Activated naive CD8-positive, alpha-beta T cell (primary cell): ENCODE data around the gene SFI1.
"Not testable (repeated sequence)": the region's sequence is repeated elsewhere in the genome, so short reads cannot be mapped to it uniquely, and the experiment has no call there.

ENCODE experiments used
- H3K27ac Mint-ChIP-seq: one replicate; pipeline ENCODE4 v1.8.0; 2021; ENCODE audit warnings: mixed read lengths
- H3K27me3 Mint-ChIP-seq: one replicate; pipeline ENCODE4 v1.8.0; 2021; ENCODE audit warnings: mixed read lengths
- H3K36me3 Mint-ChIP-seq: one replicate; pipeline ENCODE4 v1.8.0; 2021; ENCODE audit warnings: mixed read lengths
- H3K4me1 Mint-ChIP-seq: one replicate; pipeline ENCODE4 v1.8.0; 2021; ENCODE audit warnings: low read depth, mixed read lengths
- H3K4me3 Mint-ChIP-seq: one replicate; pipeline ENCODE4 v1.8.0; 2021; ENCODE audit warnings: mild to moderate bottlenecking, mixed read lengths
- H3K9me3 Mint-ChIP-seq: one replicate; pipeline ENCODE4 v1.8.0; 2021; ENCODE audit warnings: low read depth, mixed read lengths

The SFI1 gene

GRCh38 chr22:31584804-31585160 is 88.4 kb downstream of the SFI1 start:
- no peak overlapping the region for H3K4me3 Mint-ChIP-seq
- H3K27ac Mint-ChIP-seq = no peak overlapping the region
- no peaks in the 10 kb centered on the region for H3K27me3 Mint-ChIP-seq
- no peaks in the 10 kb centered on the region for H3K9me3 Mint-ChIP-seq
- H3K36me3 Mint-ChIP-seq = peaks cover 18% of the 10 kb centered on the region
- peaks cover 38% of the 10 kb centered on the region for H3K4me1 Mint-ChIP-seq

DNA sequence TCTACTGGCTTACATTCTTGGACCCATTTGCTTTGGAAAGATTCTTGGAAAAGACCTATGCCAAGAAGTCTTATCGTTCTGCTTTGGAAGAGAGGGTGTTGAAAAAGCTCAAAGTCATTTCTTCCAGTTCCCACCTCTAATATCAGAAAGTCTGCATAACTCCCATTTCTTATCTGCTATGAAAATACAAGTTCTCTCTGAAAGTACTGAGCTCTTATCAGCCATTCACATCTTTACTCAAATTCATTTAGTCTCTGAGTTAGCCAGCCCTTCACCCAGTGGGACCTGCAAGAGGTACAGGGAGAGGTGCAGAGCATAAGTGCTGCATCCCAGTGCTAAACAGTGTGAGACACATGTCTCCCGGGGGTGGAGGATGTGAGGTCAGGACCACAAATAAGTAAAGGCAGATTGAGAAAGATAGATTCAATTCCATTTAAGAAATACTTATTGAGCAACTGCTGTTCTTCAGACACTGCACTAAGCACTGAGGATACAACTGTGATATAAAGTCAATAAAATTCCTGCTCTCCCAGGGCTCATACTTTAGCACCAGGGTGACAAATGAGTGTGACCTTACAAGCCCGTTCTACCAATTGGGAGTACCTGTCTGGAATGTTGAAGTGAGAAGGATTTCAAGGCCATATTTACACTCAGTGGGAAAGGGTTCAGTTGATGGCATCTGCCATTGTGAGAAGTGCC is 89.0 kb downstream of the SFI1 start:
- no peaks in the 10 kb centered on the region for H3K9me3 Mint-ChIP-seq
- peak overlapping the region; percentile 58 for H3K4me3 Mint-ChIP-seq
- no peaks in the 10 kb centered on the region for H3K27me3 Mint-ChIP-seq
- H3K36me3 Mint-ChIP-seq = peaks cover 18% of the 10 kb centered on the region
- peak overlapping the region; percentile 76 for H3K27ac Mint-ChIP-seq
- H3K4me1 Mint-ChIP-seq = peaks cover 38% of the 10 kb centered on the region

GRCh38 chr22:31586137-31586920 is 90.0 kb downstream of the SFI1 start:
- Mint-ChIP-seq H3K9me3 (no peaks in the 10 kb centered on the region), H3K36me3 (peaks cover 18% of the 10 kb centered on the region), H3K4me3 (peak overlapping the region; percentile 32), H3K4me1 (peaks cover 38% of the 10 kb centered on the region), H3K27me3 (no peaks in the 10 kb centered on the region), H3K27ac (peak overlapping the region; percentile 76)

DNA sequence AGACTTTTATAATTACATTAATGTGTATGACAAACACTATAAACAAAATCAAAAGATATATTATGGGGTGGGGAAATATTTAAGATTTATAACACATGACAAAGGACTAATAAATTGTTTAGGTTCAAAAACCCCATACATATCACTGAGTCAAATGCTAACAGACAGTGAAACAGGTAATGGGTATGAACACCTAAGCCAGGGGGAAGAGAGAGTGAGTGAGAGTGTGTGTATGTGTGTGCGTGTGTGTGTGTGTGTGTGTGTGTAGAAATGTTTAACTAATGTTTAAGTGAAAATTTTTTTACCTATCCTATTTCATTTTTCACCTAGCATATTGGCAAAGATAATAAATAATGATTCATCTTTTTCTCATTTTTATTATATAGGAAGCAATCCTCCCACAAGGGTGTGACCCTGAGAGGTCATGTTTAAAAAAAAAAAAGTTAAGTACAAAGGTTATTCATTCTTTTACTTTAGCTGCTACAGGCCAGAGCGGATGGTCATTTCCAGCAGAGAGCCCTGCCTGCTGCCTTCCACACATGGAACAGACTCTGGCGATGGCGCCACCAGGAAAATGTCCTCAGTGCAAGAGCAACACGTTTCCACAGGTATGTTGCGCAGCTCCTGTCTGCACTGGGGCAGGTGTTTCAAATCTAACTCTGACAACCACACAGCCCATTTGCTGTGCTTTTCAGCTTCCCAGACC is 92.8 kb downstream of the SFI1 start:
- H3K4me3 Mint-ChIP-seq = no peak overlapping the region
- H3K36me3 Mint-ChIP-seq = peaks cover 15% of the 10 kb centered on the region
- H3K4me1 Mint-ChIP-seq = peaks cover 23% of the 10 kb centered on the region
- H3K27me3 Mint-ChIP-seq = no peaks in the 10 kb centered on the region
- peak overlapping the region; percentile 50 for H3K27ac Mint-ChIP-seq
- no peaks in the 10 kb centered on the region for H3K9me3 Mint-ChIP-seq

DNA sequence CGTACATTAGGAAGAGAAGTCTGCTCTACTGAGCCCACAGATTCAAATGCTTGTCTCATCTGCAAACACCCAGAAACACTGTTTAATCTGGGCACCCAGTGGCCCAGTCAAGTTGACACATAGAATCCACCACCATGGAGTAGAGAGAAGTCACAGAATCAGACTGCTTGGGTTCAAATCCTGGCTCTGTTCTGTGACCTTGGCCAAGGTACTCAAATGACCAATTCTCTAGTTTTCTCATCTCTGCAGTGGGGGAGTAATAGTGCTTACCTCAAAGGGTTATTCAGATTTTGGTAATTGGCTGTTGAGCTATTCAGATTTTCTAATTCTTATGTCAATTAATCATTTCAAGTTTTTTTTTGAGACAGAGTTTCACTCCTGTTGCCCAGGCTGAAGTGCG is 93.8 kb downstream of the SFI1 start:
- not testable (repeated sequence) for H3K4me3 Mint-ChIP-seq, H3K9me3 Mint-ChIP-seq, H3K27me3 Mint-ChIP-seq, H3K27ac Mint-ChIP-seq
- Mint-ChIP-seq H3K4me1 (peaks cover 13% of the 10 kb centered on the region), H3K36me3 (peaks cover 12% of the 10 kb centered on the region)

GRCh38 chr22:31595271-31595670 is 98.9 kb downstream of the SFI1 start:
- Mint-ChIP-seq H3K27ac (peak overlapping the region; percentile 3), H3K4me3 (no peak overlapping the region), H3K4me1 (no peaks in the 10 kb centered on the region), H3K9me3 (no peaks in the 10 kb centered on the region), H3K27me3 (no peaks in the 10 kb centered on the region), H3K36me3 (no peaks in the 10 kb centered on the region)

GRCh38 chr22:31602259-31602952 is 106.1 kb downstream of the SFI1 start:
- no peaks in the 10 kb centered on the region for H3K4me1 Mint-ChIP-seq
- H3K36me3 Mint-ChIP-seq = peaks cover 2% of the 10 kb centered on the region
- H3K27me3 Mint-ChIP-seq = no peaks in the 10 kb centered on the region
- H3K4me3 Mint-ChIP-seq = no peak overlapping the region
- H3K9me3 Mint-ChIP-seq = no peaks in the 10 kb centered on the region
- no peak overlapping the region for H3K27ac Mint-ChIP-seq

DNA sequence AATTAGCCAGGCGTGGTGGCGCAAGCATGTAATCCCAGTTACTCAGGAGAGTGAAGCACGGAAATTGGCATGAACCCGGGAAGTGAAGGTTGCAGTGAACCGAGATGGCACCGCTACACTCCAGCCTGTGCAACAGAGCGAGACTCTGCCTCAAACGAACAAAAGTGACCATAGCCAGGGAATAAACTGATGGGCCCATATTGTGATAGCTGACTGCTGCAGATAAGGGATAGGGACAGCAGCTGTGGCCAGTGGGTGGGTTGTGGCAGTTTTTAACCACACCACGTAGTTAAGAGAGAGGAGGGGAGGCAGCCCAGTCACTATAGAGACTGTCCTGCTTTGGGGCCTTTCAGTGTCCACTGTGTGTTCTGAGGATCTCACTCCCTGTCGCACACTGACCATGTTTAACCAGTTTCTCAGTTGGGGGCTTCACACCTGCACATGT is 106.8 kb downstream of the SFI1 start:
- H3K4me1 Mint-ChIP-seq = no peaks in the 10 kb centered on the region
- no peaks in the 10 kb centered on the region for H3K27me3 Mint-ChIP-seq
- H3K4me3 Mint-ChIP-seq = no peak overlapping the region
- H3K27ac Mint-ChIP-seq = no peak overlapping the region
- no peaks in the 10 kb centered on the region for H3K9me3 Mint-ChIP-seq
- H3K36me3 Mint-ChIP-seq = peaks cover 2% of the 10 kb centered on the region

GRCh38 chr22:31603574-31603973 is 107.2 kb downstream of the SFI1 start:
- no peak overlapping the region for H3K27ac Mint-ChIP-seq
- no peaks in the 10 kb centered on the region for H3K4me1 Mint-ChIP-seq
- peaks cover 2% of the 10 kb centered on the region for H3K36me3 Mint-ChIP-seq
- H3K27me3 Mint-ChIP-seq = no peaks in the 10 kb centered on the region
- H3K9me3 Mint-ChIP-seq = no peaks in the 10 kb centered on the region
- H3K4me3 Mint-ChIP-seq = no peak overlapping the region

DNA sequence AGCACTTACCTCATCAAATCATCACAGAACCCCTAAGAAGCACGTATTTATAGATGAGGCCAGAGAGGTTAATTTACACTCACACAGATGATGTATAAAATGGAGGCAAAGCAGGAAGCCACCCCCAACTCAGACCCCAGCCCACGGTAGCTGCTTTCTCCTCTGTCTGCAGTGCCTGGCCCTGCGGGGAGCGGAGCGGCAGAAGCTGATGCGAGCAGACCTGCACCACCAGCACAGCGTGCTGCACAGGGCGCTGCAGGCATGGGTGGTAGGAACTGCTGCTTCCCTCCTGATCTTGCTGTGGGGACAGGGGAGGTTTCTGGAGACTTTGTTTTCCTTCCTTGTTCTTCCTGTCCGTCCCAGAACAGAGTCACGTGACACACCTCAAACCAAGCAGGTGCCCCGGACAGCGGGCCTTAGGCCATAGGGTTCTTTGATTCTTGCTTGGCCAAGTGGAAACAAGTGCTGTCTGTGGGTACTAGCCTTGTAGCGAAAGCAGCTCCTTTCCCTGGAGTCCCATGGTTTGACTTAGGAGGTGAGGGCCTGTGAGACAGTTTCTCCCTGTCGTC is 107.9 kb downstream of the SFI1 start:
- Mint-ChIP-seq H3K27me3 (no peaks in the 10 kb centered on the region), H3K36me3 (peaks cover 2% of the 10 kb centered on the region), H3K4me1 (no peaks in the 10 kb centered on the region), H3K9me3 (no peaks in the 10 kb centered on the region), H3K4me3 (no peak overlapping the region), H3K27ac (no peak overlapping the region)

DNA sequence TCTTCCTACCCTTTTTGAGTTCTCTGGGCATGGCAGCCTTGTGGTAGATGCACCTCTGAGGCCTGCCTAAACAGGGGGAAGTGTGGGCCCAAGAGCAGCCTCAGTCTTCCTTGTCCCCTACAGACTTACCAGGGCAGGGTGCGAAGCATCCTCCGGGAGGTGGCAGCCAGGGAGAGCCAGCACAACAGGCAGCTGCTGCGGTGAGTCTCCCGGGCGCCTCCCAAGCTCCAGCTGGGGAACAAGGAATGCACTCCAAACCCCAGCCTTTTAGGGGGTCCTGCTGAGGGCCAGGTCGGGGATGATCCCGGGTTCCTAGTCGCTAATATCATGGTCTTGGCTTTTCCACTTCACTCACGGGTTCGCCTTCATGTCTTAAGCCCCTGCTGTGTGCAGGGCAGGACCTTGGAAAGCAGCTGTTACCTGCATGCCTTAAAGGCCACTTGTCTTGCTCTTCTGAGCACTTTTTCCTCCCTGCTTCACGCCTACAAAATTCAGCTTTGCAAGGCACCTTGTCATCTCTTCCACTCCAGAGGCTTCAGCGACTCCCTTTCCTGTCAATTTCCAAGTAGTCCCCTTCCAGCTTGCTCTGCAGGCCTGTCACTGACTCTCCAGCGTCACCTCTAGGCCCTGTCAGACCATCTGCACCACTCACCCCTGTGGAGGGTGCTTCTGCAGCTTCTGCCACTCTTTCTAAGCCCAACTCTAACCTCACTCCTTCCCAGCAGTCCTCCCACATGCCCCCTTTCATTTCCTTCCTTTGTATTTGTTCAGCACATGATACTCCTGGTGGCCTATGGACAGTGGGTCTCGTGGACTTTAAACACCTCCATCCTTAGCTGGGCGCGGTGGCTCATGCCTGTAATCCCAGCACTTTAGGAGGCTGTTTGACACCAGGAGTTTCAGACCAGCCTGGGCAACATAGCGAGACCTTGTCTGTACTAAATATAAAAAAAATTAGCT is 108.7 kb downstream of the SFI1 start:
- Mint-ChIP-seq H3K9me3 (no peaks in the 10 kb centered on the region), H3K4me3 (no peak overlapping the region), H3K27me3 (no peaks in the 10 kb centered on the region), H3K27ac (peak overlapping the region; percentile 75), H3K36me3 (peaks cover 2% of the 10 kb centered on the region), H3K4me1 (no peaks in the 10 kb centered on the region)

GRCh38 chr22:31605851-31606585 is 109.7 kb downstream of the SFI1 start:
- Mint-ChIP-seq H3K27me3 (no peaks in the 10 kb centered on the region), H3K4me1 (no peaks in the 10 kb centered on the region), H3K9me3 (no peaks in the 10 kb centered on the region), H3K4me3 (no peak overlapping the region), H3K27ac (peak overlapping the region; percentile 61), H3K36me3 (peaks cover 2% of the 10 kb centered on the region)

- no peaks in the 10 kb centered on the region for H3K4me1 Mint-ChIP-seq
- peaks cover 2% of the 10 kb centered on the region for H3K36me3 Mint-ChIP-seq
- H3K27me3 Mint-ChIP-seq = no peaks in the 10 kb centered on the region
- no peak overlapping the region for H3K4me3 Mint-ChIP-seq
- no peak overlapping the region for H3K27ac Mint-ChIP-seq
- H3K9me3 Mint-ChIP-seq = no peaks in the 10 kb centered on the region
These were observed 111.4 kb downstream of the SFI1 start for GRCh38 chr22:31607696-31608095.
